Body of pancreas (tissue), 4 donors: ENCODE results near the gene RBMX.
"Not testable (repeated sequence)": the region's sequence is repeated elsewhere in the genome, so short reads cannot be mapped to it uniquely, and the experiment has no call there.

ENCODE experiments used
- CTCF ChIP-seq, 7 experiments: fragments of 450-650 bp in 4 of 7; fragments of 200-600 bp in 3 of 7; sonication (generic) in 3 of 7; IDR thresholded peaks; one replicate each; pipeline ENCODE4 v1.5.1; 2016 to 2019; ENCODE audit warnings: antibody characterized with exemption in 7 of 7
- POLR2A ChIP-seq, 3 donors: fragments of 450-650 bp; IDR thresholded peaks; one replicate each; pipeline ENCODE4 v1.6.1; 2016; ENCODE audit warnings: antibody characterized with exemption in 3 of 3, mild to moderate bottlenecking in 2 of 3

DNA sequence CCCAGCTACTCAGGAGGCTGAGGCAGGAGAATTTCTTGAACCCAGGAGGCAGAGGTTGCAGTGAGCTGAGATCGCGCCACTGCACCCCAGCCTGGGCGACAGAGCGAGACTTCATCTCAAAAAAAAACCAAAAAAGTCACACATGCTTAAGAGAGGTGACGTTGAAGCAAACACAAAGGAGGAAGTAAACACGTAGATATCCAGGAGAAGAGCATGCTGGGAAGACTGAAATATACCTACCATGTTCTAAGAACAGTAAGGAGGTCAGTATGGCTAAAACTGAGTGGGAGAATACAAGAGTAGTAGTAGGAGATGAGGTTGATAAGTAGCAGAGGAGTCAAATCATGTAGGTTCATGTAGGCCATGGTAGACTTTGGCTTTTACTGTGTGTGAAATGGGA, 10.1 kb upstream of the RBMX start:
- not testable (repeated sequence) for TF ChIP-seq CTCF, POLR2A (IDR thresholded peaks at IDR 0.05)
